GM19438 (cell line): ENCODE data around the gene FGD6.
A peak's percentile ranks its signal among the peaks of the same experiment; 100 is the strongest.
"Not testable (repeated sequence)": the region's sequence is repeated elsewhere in the genome, so short reads cannot be mapped to it uniquely, and the experiment has no call there.

Experiments used
- ATAC-seq: cut with Tn5 transposase; IDR thresholded peaks from one replicate; pipeline ENCODE4 v1.9.1; 2021; ENCODE audit warnings: low read depth; ENCODE audit not compliant: unreplicated experiment

Gene FGD6

DNA sequence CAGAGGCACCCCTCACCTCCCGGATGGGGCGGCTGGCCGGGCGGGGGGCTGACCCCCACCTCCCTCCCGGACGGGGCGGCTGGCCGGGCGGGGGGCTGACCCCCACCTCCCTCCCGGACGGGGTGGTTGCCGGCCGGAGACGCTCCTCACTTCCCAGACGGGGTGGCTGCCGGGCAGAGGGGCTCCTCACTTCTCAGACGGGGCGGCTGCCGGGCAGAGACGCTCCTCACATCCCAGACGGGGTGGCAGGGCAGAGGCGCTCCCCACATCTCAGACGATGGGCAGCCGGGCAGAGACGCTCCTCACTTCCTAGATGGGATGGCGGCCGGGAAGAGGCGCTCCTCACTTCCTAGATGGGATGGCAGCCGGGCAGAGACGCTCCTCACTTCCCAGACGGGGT lies 18.4 kb upstream of the FGD6 start:
- ATAC-seq: not testable (repeated sequence)

DNA sequence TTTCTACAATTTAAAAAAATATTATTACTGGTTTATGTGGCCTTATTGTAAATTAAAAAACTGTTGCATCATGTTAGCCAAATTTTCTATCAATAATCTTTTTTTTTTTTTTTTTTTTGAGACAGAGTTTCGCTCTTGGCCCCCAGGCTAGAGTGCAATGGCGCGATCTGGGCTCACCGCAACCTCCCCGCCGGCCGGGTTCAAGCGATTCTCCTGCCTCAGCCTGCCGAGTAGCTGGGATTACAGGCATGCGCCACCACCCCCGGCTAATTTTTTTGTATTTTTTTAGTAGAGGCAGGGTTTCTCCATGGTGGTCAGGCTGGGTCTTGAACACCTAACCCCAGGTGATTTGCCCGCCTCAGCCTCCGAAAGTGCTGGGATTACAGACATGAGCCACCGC lies 16.9 kb upstream of the FGD6 start:
- not testable (repeated sequence) for ATAC-seq

DNA sequence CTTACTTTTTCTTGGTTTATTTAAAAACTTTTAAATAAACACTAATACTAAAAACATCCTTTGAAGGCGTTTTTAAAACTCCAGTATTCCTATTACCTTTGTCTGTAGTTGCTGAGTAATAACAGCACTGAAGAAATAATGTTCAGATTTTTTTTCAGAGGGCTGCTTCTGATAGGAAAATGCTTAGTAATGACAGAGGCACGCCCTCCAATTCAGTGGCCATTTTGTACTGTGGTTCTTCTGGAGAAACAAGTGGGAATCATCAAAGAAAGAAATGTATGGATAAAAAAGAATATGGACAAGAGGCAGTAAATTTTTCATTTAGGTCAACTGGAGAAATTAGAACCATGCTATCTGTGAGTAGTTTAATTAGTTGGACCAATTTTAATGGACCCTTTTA lies 13.9 kb upstream of the FGD6 start:
- no peak for ATAC-seq

DNA sequence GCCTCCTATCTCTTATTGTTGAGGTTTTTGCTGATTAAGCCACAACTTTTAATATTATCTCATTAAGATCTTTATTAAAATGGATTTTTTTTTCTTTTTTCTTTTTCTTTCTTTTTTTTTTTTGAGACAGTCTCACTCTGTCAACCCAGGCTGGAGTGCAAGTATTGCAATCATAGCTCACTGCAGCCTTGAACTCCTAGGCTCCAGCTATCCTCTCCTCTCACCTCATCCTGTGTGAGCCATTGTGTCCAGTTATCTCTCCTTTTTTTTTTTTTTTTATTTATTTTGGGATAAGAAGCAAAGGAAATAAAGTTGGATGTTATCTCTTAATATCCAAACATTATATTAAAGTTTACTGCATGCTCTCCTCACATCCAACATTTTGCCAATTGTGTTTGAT lies 13.0 kb upstream of the FGD6 start:
- no peak for ATAC-seq

DNA sequence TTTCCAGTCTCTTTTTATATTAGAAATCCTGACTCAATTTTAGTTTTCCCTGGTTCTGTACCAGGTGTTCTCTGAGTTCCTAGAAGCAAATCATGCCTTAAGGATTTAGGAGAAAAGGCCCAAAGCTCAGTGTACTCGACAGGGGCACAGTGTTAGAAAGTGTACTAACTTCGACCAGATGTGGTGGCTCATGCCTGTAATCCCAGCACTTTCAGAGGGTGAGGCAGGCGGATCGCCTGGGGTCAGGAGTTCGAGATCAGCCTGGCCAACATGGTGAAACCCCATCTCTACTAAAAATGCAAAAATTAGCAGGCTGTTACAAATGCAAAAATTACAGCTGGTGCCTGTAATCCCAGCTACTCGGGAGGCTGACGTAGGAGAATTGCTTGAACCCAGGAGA lies 12.4 kb upstream of the FGD6 start:
- ATAC-seq: no peak

DNA sequence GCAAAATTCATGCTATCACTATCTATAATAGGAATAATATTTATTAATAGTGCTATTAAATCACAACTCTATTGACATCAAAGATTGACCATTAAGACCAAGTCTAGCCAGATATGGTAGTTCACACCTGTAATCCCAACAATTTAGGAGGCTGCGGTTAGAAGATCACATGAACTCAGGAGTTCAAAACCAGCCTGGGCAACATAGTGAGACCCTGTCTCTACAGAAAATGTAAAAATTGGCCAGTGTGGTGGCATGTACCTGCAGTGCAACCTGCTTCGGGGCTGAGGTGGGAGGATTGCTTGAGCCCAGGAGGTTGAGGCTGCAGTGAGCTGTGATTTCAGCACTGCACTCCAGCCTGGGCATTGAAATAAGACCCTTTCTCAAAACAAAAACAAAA lies 11.3 kb upstream of the FGD6 start:
- no peak for ATAC-seq

DNA sequence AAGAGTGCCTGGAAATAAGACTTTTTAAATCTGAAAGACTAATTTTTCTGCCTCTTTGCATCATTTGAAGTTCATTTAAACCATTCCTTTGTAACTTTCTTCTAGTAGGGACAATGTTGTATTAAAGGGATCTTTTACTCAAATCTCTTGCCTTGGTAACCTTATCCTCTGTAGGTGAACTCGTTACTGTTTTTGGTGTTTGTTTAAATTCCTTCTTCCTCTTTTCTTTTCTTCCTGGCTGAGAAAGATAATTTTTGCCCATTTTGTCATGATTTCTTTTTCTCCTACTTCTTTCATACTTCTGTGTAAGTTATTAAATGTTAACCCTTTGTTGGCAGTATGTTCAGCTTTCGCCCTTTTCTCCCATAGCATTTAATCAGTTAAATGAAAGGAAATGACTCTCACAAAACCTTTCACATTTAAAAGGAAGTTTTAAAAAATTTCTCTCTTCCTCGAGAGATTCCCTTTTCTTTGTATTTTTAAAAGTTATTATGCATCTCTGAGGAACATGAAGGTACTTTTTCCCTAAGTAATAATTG lies 10.6 kb upstream of the FGD6 start:
- no peak for ATAC-seq

DNA sequence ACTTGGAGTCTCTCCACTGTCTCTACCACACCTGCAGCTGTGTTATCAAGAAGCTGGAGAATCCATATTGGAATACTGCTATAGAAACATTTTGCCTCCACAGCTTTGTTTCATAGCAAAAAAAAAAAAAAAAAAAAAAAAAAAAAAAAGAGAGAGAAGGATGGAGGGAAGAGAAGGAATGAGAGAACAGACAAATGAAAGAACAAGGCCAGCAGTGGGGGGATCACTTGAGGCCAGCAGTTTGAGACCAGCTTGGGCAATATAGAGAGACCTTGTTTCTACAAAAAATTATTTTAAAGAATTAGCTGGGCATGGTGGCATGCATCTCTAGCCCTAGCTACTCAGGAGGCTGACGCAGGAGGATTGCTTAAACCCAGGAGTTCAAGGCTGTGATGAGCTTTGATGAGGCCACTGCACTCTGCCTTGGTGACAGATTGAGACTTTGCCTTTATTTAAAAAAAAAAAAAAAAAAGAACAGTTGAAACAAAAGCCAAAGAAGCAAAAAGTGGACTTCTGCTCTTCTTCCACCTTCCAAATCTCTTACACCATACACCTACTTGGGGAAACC lies 8.5 kb upstream of the FGD6 start:
- ATAC-seq: no peak

DNA sequence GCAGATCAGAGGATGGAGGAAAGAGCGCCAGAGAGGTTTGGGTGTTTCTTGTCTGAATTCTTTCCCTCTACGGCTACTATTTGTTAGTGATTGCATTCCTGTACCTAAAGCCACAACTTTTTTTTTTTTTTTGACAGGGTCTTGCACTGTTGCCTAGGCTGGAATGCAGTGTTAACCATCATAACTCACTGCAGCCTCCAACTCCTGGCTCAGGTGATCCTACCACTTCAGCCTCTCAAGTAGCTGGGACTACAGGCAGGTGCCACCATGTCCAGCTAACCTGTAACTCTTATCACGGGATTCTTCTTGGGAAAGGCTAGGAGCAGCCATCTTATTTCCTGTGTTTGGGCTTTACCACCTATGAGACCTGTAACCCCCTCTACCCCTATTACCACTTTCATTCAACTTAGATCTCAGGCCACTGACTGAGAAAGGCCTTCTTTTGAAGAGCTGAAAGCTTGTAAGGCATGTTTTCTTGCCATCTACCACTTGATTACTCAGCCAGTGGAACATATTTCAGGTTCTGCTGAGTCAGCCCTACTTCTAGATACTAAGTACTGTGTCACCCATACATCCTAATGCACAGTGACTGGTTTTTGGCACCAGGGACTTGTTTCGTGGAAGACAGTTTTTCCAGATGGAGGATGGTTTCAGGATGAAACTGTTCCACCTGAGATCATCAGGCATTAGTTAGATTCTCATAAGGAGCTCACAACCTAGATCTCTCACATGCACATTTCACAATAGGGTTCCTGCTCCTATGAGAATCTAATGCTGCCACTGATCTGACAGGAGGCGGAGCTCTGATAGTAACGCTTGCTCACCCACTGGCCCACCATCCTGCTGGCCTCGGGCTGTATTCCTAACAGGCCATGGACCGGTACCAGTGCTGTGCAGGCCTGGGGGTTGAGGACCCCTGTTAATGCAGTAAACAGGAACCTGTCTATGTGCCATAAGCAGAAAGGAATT lies 7.2 kb upstream of the FGD6 start:
- ATAC-seq: no peak

DNA sequence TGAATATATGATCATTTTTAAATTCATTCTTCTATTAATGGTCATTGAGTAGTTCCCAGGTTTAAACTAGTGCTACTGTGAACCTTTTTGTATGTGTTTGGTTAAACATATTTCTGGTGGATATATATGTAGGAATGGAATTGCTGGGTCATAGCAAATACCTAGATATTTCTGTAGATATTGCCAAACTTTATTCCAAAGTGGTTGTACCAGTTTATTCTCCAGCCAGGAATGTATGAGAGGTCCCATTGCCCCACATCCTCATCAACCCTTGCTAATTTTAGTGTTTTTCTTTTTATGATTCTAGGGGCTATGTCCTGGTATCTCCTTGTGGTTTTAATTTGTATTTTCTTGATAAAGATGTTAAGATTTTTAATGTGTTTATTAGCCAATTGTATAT lies 3.5 kb upstream of the FGD6 start:
- no peak for ATAC-seq

DNA sequence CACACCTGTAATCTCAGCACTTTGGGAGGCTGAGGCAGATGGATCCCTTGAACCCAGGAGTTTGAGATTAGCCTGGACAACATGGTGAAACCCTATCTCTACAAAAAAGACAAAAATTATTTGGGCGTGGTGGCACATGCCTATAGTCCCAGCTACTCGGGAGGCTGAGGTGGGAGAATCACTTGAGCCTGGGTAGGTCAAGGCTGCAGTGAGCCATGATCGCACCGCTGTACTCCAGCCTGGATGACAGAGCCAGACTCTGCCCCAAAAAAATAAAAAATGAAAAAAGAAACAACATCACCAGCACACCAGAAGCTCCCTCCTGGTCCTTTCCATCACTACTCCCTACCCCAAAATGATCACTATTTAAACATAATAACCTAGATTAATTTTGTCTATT lies 2.9 kb upstream of the FGD6 start:
- ATAC-seq: no peak

DNA sequence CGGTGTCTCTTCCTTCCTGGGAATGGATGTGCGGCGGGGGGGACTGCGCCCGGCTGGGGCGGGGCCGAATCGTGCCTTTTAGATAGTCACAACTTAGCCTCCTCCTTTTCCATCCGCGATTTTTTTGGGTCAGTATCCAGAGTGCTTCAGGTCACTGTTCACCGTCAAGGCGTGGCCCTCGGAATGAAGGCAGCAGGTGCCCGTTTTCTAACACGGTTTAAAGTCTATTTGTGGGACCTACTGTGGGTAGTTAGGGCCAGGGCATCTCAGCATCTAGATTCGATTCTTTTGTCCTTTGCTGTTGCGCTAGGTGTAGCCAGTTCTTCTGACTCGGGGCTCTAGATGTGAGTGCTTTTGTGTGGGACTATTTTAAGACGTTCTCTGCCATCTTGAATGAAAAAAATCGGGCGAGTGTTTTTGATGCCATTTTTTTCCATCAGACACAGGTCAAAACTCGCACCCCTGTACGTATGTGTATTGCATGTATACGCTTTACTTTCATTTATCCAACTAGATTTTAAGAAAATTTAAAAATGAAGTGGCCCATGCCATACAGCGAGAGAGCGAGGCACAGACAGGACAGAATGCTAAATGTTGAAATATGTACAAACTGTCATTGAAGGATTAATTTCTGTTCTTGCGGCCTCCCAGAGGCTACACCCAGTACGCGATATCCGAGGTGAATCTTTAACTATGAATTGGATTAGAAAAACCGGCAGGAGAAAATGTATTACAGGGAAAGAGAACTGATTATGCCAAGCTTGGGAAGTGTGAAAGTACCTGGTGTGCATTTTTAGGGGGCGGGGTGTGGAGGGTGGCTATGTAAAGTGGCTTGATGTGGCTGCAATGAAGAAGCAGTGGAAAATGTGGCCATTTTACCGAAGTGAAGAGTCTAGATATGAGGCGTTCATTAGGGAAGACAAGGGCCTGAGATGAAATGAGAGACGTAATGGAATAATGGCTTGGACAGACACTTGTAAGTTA lies 1.2 kb upstream of the FGD6 start:
- ATAC-seq: peak; percentile 5

DNA sequence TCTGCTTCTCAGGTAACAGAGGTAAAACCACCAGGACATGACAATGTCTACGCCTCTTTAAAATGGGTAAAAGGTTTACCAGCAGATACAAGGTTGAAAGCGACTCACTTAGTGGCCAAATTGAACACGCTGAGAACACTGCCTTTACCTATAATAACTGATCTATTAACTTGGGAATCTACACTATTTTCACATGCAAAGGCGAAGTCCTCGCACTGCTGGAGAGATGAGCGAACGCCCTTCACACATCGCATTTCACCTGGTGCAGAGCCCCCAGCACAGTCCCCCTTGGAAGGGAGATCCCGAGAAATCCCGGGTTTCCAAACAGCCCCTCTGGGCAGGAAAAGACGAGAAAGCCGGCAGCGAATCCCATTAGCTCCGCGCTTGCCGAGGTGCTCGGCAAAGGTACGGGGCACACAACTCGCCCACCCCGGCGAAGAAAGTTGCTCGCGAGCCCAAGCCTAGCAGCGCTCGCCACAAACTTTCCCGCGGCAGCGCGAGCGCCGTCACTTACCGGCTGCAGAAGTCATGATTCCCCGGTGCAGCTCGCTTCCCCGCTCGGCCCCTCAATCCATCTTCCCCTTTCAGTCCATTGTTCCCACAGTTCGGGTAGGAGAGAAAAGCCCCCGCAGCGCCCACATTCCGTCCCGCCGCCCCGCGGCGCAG lies 423 bp downstream of the FGD6 start:
- ATAC-seq: peak; percentile 20

DNA sequence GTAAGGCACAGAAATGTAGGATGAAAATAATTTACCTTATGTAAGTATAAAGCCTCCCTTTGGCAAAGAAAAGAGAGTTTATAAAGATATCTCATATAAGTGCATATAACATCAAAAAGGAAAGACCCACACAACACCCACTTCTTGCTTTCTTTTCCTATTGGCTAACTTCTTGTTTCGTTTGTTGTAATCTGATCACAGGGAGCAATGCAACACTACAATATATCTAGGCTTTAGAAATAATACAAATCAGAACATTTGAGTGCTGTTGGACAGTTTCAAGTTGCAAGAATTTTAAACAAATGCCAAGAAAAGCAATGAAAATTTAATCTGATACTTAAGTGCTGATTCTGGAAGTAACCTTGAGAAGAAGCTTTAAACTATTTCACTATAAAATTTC lies 1.3 kb downstream of the FGD6 start:
- no peak for ATAC-seq

DNA sequence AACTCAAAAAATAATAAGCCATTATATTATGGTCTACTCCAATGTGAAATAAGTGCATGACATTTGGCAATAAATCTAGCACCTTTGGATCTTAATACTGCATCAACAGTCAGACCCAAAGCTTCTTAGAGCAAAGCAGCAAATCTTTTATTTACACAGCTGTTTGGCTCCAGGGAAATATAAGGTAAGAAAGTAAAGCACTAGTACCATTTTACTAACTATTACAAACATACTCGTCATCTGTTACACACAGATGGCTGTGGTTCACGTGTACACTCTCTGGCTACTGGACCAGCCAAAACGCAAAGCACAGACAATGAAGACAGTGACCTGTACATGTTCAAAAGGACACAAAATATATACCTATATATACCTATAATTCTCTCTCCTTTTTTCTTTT lies 2.8 kb downstream of the FGD6 start:
- ATAC-seq: no peak

DNA sequence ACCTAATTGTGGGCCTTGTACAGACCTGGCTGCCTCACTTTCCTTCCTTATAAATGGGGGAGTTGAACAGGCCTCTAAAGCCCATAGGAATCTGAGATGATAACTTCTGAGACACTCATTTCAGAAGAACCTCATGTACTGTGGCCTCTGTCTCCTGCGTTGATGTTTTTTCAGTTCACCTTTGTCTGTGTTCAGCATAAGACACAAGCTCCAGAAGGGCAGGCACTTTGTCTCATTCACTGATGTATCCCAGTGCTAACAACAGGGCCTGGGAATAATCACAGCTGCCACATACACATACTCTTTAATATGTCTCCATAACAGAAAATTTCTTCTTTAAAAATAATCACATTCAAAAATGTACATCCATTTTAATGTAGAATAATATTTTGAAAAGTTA lies 3.3 kb downstream of the FGD6 start:
- ATAC-seq: no peak

DNA sequence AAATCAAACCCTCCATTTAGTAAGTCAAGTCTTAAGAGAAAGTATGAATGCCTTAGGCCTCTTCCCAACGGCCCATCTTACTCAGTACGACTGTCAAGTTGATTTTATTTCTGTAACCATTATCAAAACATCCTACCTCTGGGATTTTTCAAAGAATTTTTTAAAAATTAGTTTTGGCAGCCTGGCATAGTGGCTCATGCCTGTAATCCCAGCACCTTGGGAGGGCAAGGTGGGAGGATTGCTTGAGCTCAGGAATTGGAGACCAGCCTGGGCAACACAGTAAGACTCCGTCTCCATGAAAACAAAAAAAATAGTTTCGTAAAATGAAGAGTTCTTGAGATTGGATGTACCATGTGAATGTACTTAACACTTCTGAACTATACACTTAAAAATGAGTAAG lies 4.1 kb downstream of the FGD6 start:
- no peak for ATAC-seq

DNA sequence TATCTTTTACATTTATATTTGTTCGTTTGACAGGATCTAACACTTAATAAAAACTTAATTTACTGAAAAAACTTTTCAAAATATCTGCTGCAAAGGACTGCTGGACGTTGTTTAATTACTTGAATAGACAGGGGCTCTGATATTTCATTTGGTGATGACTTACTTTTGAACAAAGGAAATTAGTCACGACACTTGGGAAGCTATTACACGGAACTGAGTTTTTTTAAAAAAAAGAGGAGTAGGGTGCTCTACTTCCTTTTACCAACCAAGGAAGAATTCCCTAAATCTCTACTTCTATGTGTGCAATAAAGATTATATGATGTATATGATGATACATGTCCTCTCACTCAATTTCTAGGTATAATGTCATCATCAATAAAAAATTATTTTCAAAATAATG lies 4.7 kb downstream of the FGD6 start:
- no peak for ATAC-seq

DNA sequence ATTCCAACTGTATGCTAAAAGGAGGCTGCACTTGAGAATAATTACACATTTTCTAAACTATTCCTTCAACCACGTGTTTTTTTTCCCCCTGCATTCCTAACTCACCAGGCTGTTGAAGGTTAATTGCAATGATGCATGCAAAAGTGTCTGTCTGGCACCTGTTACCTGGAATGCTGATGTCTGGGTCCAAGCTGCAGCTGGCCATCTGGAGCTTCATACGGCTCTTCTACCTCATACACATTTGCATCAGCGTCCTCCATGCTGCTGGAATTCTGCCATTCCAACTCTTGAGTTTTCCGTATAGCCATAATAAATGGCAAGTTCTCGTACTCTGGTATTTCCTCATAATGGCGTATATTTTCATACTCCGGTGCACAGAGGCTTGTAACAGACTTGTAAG lies 8.6 kb downstream of the FGD6 start:
- no peak for ATAC-seq

DNA sequence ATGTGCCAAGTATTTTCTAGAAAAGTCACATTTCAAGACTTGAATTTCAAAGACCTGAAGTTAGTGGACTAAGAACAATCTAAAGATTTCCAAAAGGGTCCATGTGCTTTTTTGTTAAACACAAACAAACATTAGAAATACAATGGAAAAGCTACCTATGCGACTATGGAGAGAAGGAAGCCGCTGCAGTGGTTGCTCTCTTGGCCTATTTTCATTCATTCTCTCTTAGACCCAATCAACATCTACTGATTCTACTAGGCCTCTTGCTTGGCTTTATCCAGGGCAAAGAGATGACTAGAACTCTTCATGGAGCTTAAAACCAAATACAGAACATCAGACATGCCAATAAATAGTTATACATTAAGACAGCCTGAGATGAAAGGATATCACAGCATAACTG lies 9.9 kb downstream of the FGD6 start:
- no peak for ATAC-seq
